GM23338 (cell line): ENCODE measurements around the gene ACOX3. TPM values are rescaled to one million over a fixed set of nuclear protein-coding genes. Genes with fewer than 3 reads are reported as not detected.

ENCODE experiments used
- ATAC-seq: fragments of 200-7000 bp; cut with Tn5 transposase; 3 replicates; pipeline ENCODE4 v1.9.1; 2020
- DNase-seq: peaks from one replicate; pipeline ENCODE4 v3.0.0-alpha.2; 2015; ENCODE audit warnings: low spot score
- H2AFZ ChIP-seq: fragments of 200-600 bp; sonication (generic); 2 replicates; pipeline ENCODE4 v1.8.0; 2016; ENCODE audit warnings: antibody characterized with exemption, mild to moderate bottlenecking, moderate library complexity
- H3F3A ChIP-seq: fragments of 200-600 bp; sonication (generic); replicated peaks from 2 replicates; pipeline ENCODE4 v1.8.0; 2017; ENCODE audit warnings: antibody characterized with exemption, mixed run types, low read depth
- H3K27ac ChIP-seq: fragments of 200-600 bp; sonication (generic); 2 replicates; pipeline ENCODE4 v1.6.1; 2016; ENCODE audit warnings: low read depth
- H3K27me3 ChIP-seq: fragments of 200-600 bp; sonication (generic); 2 replicates; pipeline ENCODE4 v1.8.0; 2016; ENCODE audit warnings: mild to moderate bottlenecking, mixed run types, moderate library complexity; ENCODE audit not compliant: insufficient read depth
- H3K36me3 ChIP-seq: fragments of 200-600 bp; sonication (generic); 2 replicates; pipeline ENCODE4 v1.8.0; 2016; ENCODE audit warnings: mild to moderate bottlenecking; ENCODE audit not compliant: insufficient read depth
- H3K4me1 ChIP-seq: fragments of 200-600 bp; sonication (generic); 2 replicates; pipeline ENCODE4 v1.8.0; 2016; ENCODE audit warnings: mild to moderate bottlenecking, moderate library complexity; ENCODE audit not compliant: insufficient read depth
- H3K4me2 ChIP-seq: fragments of 200-600 bp; sonication (generic); 2 replicates; pipeline ENCODE4 v1.7.1; 2017; ENCODE audit warnings: mixed run types
- H3K4me3 ChIP-seq: fragments of 200-600 bp; sonication (generic); 2 replicates; pipeline ENCODE4 v1.6.1; 2016; ENCODE audit warnings: mixed run types
- H3K79me2 ChIP-seq: fragments of 200-600 bp; sonication (generic); replicated peaks from 2 replicates; pipeline ENCODE4 v1.8.0; 2017; ENCODE audit warnings: mild to moderate bottlenecking; ENCODE audit not compliant: insufficient read depth
- H3K9me2 ChIP-seq: fragments of 200-600 bp; sonication (generic); 2 replicates; pipeline ENCODE4 v1.8.0; 2017; ENCODE audit not compliant: insufficient read depth
- H4K20me1 ChIP-seq: fragments of 200-600 bp; sonication (generic); replicated peaks from 2 replicates; pipeline ENCODE4 v1.8.0; 2017; ENCODE audit warnings: mild to moderate bottlenecking; ENCODE audit not compliant: insufficient read depth
- H3K27ac Mint-ChIP-seq: 2 replicates; pipeline ENCODE4 v1.8.0; 2020; ENCODE audit warnings: inconsistent platforms, mild to moderate bottlenecking, moderate library complexity, mixed read lengths
- H3K27me3 Mint-ChIP-seq: 3 replicates; pipeline ENCODE4 v1.8.0; 2022; ENCODE audit warnings: low read depth, mild to moderate bottlenecking, moderate library complexity, mixed read lengths, inconsistent platforms; ENCODE audit not compliant: insufficient read depth, poor library complexity
- H3K36me3 Mint-ChIP-seq: 3 replicates; pipeline ENCODE4 v1.8.0; 2021; ENCODE audit warnings: low read depth, mild to moderate bottlenecking, inconsistent platforms, moderate library complexity, mixed read lengths
- H3K4me1 Mint-ChIP-seq: 3 replicates; pipeline ENCODE4 v1.8.0; 2020; ENCODE audit warnings: mild to moderate bottlenecking, inconsistent platforms, mixed read lengths
- H3K4me3 Mint-ChIP-seq: 3 replicates; pipeline ENCODE4 v1.8.0; 2021; ENCODE audit warnings: moderate library complexity, mild to moderate bottlenecking, inconsistent platforms, mixed read lengths
- H3K9me3 Mint-ChIP-seq: 3 replicates; pipeline ENCODE4 v1.8.0; 2020; ENCODE audit warnings: moderate library complexity, mild to moderate bottlenecking, inconsistent platforms, mixed read lengths
- CREB1 ChIP-seq: fragments of 250-450 bp; sonication (Bioruptor Pico); IDR thresholded peaks from 2 replicates; pipeline ENCODE4 v1.5.0; 2020; ENCODE audit warnings: low read depth, mild to moderate bottlenecking, moderate library complexity
- CTCF ChIP-seq, 2 experiments: fragments of 200-600 bp in 1 of 2; sonication (generic) in 1 of 2; conservative IDR thresholded peaks; 2 replicates each; pipeline versions ENCODE4 v1.5.1 to v1.6.1; 2016 to 2017; ENCODE audit warnings: antibody characterized with exemption in 2 of 2, low read depth in 2 of 2, mild to moderate bottlenecking in 2 of 2, moderate library complexity in 1 of 2
- ETS1 ChIP-seq: IDR thresholded peaks from 2 replicates; pipeline ENCODE4 v1.6.1; 2016; ENCODE audit warnings: antibody characterized with exemption
- EZH2 ChIP-seq: fragments of 200-600 bp; sonication (generic); IDR thresholded peaks from one replicate; pipeline ENCODE4 v1.8.0; 2017; ENCODE audit warnings: antibody characterized with exemption, mild to moderate bottlenecking, low read depth; ENCODE audit not compliant: unreplicated experiment
- EZH2phosphoT487 ChIP-seq: fragments of 200-600 bp; sonication (generic); IDR thresholded peaks from one replicate; pipeline ENCODE4 v1.8.1; 2018; ENCODE audit warnings: antibody characterized with exemption; ENCODE audit not compliant: unreplicated experiment
- JUNB ChIP-seq: IDR thresholded peaks from one replicate; pipeline ENCODE4 v1.6.1; 2016; ENCODE audit warnings: antibody characterized with exemption; ENCODE audit not compliant: unreplicated experiment
- NANOG ChIP-seq: IDR thresholded peaks from 2 replicates; pipeline ENCODE4 v1.6.1; 2016; ENCODE audit warnings: antibody characterized with exemption, borderline replicate concordance
- REST ChIP-seq: IDR thresholded peaks from one replicate; pipeline ENCODE4 v1.6.1; 2018; ENCODE audit warnings: antibody characterized with exemption; ENCODE audit not compliant: unreplicated experiment
- STAT1 ChIP-seq: IDR thresholded peaks from one replicate; pipeline ENCODE4 v1.6.1; 2016; ENCODE audit warnings: antibody characterized with exemption; ENCODE audit not compliant: unreplicated experiment
- ZNF462 ChIP-seq: fragments of 250-450 bp; sonication (Bioruptor Pico); IDR thresholded peaks from 2 replicates; pipeline ENCODE4 v1.5.0; 2020; ENCODE audit warnings: mild to moderate bottlenecking, moderate library complexity
- polyA plus RNA-seq: library from polyadenylated mRNA; unstranded; fragments of >200 nt; fragmentation: Nextera tagmentation; extraction: Ambion mirVana; gene quantifications from 2 replicates; pipeline ENCODE4 v1.2.1, GENCODE V29; 2016
- total RNA-seq: library from RNA; depleted of rRNA; stranded (reverse); fragments of >200 nt; shearing (Covaris generic); gene quantifications from 2 replicates; pipeline ENCODE4 v1.2.3, GENCODE V29; 2014

Gene ACOX3
- total and polyA plus RNA-seq, 2 experiments from 2014 or later: 6.4 to 17.2 TPM

- no peak for TF ChIP-seq ZNF462
- TF ChIP-seq STAT1: no peak
- no peak for TF ChIP-seq EZH2phosphoT487
- TF ChIP-seq CREB1 (CRISPR knock-in tag): no peak
- no peak for TF ChIP-seq JUNB
Observed at GRCh38 chr4:8356856-8357255, 83.7 kb downstream of the ACOX3 start (continued).

GRCh38 chr4:8355864-8356565 lies 84.5 kb downstream of the ACOX3 start:
- Mint-ChIP-seq H3K4me1 (peaks cover 48% of the 10 kb centered on the region), H3K27me3 (peaks cover 25% of the 10 kb centered on the region), H3K27ac (no peak overlapping the region), H3K4me3 (no peak overlapping the region), H3K36me3 (peaks cover 9% of the 10 kb centered on the region), H3K9me3 (peaks cover 10% of the 10 kb centered on the region)
- ATAC-seq (no peak), DNase-seq (no peak)
- H3F3A ChIP-seq: no peaks in the 10 kb centered on the region; the same call in 1 of the 2 replicates
- no peaks in the 10 kb centered on the region for H3K79me2 ChIP-seq
- H3K36me3 ChIP-seq: no peaks in the 10 kb centered on the region
- no peaks in the 10 kb centered on the region for H4K20me1 ChIP-seq
- H3K27ac ChIP-seq: no peak overlapping the region
- peaks cover 10% of the 10 kb centered on the region for H3K9me2 ChIP-seq
- peaks cover 32% of the 10 kb centered on the region for H3K4me1 ChIP-seq
- H3K4me3 ChIP-seq: no peak overlapping the region
- peaks cover 27% of the 10 kb centered on the region for H3K27me3 ChIP-seq
- no peak overlapping the region for H3K4me2 ChIP-seq
- H2AFZ ChIP-seq: no peak overlapping the region
- TF ChIP-seq REST (no peak), JUNB (no peak), CTCF (conservative IDR thresholded peaks at IDR 0.05; ENCODE audit: low read depth in 2 of 2) (no peak), EZH2phosphoT487 (no peak), NANOG (no peak), EZH2 (no peak), ETS1 (no peak)
